Cardiac ventricle fibroblast (primary cell): ENCODE results near the gene NR2F1-AS1. TPM values are rescaled to one million over a fixed set of nuclear protein-coding genes. Genes with fewer than 3 reads are reported as not detected.

Experiments
- total RNA-seq: library from RNA; depleted of rRNA; stranded (reverse); fragments of >200 nt; gene quantifications from 2 replicates; pipeline ENCODE4 v1.2.3, GENCODE V29; 2015

Gene NR2F1-AS1
- 6.9 and 12.4 TPM in 2 replicates for total RNA-seq

GRCh38 chr5:93580927-93581445 lies at the start of gene NR2F1-AS1:
TSS of gene NR2F1-AS1 (minus strand) at chr5:93581219.

GRCh38 chr5:93582677-93583438 lies 1.8 kb upstream of the NR2F1-AS1 start, which contains the start of gene NR2F1:
TSS of gene NR2F1 (plus strand) at chr5:93583222. CDS start at chr5:93585024, 1,802 bp downstream.

Other genes starting within 250 kb of the NR2F1-AS1 start
- gene NR2F1, start 2.0 kb upstream of the NR2F1-AS1 start, total RNA-seq: 43.0 and 45.7 TPM in 2 replicates
- 0.34 and 0.75 TPM in 2 replicates for gene POU5F2, start 160.4 kb upstream of the NR2F1-AS1 start, total RNA-seq